ENCODE measurements around the gene KCNQ1. TPM values are rescaled to one million over a fixed set of nuclear protein-coding genes. Genes with fewer than 3 reads are reported as not detected.

Gene KCNQ1
- total and polyA plus RNA-seq, 2 of the 13 experiments (the other 11 are each of a cell fraction or from before 2014, with no cell fraction given), result 0.02 to 0.08 TPM

DNA sequence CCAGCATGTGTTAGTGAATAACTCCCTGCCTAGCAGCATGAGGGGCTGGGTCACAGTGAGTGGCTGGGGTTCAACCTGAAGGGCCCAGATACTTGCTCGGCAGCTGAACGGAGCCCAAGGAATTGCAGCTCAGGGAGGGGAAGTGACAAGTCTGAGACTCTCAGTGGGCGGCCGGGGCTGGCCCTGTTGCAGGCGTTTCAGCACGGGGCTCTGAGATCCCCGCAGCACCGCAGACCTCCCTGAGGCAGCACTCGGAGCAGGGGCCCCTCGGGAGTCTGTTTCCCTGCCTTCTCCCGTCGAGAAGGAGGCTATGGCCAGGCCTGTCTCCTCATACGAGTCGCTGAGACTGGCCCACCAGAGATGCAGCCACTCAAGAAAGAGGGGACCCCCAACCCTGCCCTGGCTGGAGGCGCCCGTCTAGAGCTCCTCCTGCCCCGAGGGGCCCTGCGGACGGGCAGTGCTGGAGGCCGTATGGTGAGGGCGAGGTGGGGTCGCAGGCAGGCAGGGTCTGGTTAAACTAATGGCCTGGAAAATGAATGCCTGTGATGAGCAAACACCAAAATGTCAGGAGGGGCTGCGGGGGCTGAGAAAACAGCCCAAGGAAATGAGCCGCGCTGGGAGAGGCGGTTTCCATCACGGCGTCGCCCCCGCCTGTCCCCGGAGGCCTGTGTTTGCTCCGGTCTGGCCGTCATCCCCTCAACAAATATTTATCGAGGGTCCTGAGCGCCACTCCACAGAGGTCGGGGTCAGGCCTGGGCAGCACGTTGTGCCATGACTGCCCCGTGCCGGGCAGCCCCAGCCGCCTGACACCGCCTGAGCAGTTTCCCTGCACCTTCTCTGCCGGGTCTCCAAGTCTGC is 35.0 kb upstream of the KCNQ1 start (continued):
- TF ChIP-seq, protein P1, sequence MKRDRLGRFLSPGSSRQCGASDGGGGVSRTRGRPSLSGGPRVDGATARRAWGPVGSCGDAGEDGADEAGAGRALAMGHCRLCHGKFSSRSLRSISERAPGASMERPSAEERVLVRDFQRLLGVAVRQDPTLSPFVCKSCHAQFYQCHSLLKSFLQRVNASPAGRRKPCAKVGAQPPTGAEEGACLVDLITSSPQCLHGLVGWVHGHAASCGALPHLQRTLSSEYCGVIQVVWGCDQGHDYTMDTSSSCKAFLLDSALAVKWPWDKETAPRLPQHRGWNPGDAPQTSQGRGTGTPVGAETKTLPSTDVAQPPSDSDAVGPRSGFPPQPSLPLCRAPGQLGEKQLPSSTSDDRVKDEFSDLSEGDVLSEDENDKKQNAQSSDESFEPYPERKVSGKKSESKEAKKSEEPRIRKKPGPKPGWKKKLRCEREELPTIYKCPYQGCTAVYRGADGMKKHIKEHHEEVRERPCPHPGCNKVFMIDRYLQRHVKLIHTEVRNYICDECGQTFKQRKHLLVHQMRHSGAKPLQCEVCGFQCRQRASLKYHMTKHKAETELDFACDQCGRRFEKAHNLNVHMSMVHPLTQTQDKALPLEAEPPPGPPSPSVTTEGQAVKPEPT (CRISPR knock-in tag; IDR thresholded peaks at IDR 0.05; ENCODE audit: low read depth), result 0 out of 2 replicates have a peak, but pooled peaks have one; percentile 32
- TF ChIP-seq ZNF20 (CRISPR knock-in tag; IDR thresholded peaks at IDR 0.05) (no peak), ZNF839 (CRISPR knock-in tag; IDR thresholded peaks at IDR 0.05; ENCODE audit: borderline replicate concordance) (no peak), YY1 (IDR thresholded peaks at IDR 0.05; ENCODE audit: insufficient read depth, insufficient replicate concordance, low read depth, low read length) (peak; percentile 15), ZSCAN9 (CRISPR knock-in tag; IDR thresholded peaks at IDR 0.05; ENCODE audit: borderline replicate concordance) (no peak), GZF1 (CRISPR knock-in tag; IDR thresholded peaks at IDR 0.05) (no peak), ZSCAN21 (CRISPR knock-in tag; IDR thresholded peaks at IDR 0.05; ENCODE audit: borderline replicate concordance) (0 out of 2 replicates have a peak, but pooled peaks have one; percentile 24), MAFF (IDR thresholded peaks at IDR 0.05; ENCODE audit: low read depth, low read length) (no peak), CBX1 (IDR thresholded peaks at IDR 0.05; ENCODE audit: low read depth) (no peak), PPARG (CRISPR knock-in tag; conservative IDR thresholded peaks at IDR 0.05) (peak; percentile 44; the same call in 1 of the 2 replicates), MED8 (CRISPR knock-in tag; IDR thresholded peaks at IDR 0.05; ENCODE audit: insufficient replicate concordance) (peak; percentile 19), RXRB (CRISPR knock-in tag; IDR thresholded peaks at IDR 0.05; ENCODE audit: borderline replicate concordance) (peak; percentile 80; the same call in 1 of the 2 replicates), ZIK1 (CRISPR knock-in tag; IDR thresholded peaks at IDR 0.05; ENCODE audit: borderline replicate concordance, low read depth) (no peak), ZNF672 (CRISPR knock-in tag; IDR thresholded peaks at IDR 0.05) (no peak), HOXD1 (CRISPR knock-in tag; IDR thresholded peaks at IDR 0.05) (peak; percentile 70; the same call in 1 of the 2 replicates), ZNF720 (CRISPR knock-in tag; IDR thresholded peaks at IDR 0.05) (no peak), CBX5 (CRISPR knock-in tag; IDR thresholded peaks at IDR 0.05; ENCODE audit: borderline replicate concordance) (peak; percentile 51; the same call in 1 of the 2 replicates), TOE1 (CRISPR knock-in tag; IDR thresholded peaks at IDR 0.05) (no peak), ZNF264 (CRISPR knock-in tag; IDR thresholded peaks at IDR 0.05) (no peak), KLF9 (CRISPR knock-in tag; IDR thresholded peaks at IDR 0.05; ENCODE audit: low read depth) (no peak), ZNF670 (CRISPR knock-in tag; IDR thresholded peaks at IDR 0.05; ENCODE audit: borderline replicate concordance) (no peak)
- TF ChIP-seq, protein P2, sequence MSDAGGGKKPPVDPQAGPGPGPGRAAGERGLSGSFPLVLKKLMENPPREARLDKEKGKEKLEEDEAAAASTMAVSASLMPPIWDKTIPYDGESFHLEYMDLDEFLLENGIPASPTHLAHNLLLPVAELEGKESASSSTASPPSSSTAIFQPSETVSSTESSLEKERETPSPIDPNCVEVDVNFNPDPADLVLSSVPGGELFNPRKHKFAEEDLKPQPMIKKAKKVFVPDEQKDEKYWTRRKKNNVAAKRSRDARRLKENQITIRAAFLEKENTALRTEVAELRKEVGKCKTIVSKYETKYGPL (CRISPR knock-in tag; IDR thresholded peaks at IDR 0.05), result no peak
- TF ChIP-seq, protein P3, sequence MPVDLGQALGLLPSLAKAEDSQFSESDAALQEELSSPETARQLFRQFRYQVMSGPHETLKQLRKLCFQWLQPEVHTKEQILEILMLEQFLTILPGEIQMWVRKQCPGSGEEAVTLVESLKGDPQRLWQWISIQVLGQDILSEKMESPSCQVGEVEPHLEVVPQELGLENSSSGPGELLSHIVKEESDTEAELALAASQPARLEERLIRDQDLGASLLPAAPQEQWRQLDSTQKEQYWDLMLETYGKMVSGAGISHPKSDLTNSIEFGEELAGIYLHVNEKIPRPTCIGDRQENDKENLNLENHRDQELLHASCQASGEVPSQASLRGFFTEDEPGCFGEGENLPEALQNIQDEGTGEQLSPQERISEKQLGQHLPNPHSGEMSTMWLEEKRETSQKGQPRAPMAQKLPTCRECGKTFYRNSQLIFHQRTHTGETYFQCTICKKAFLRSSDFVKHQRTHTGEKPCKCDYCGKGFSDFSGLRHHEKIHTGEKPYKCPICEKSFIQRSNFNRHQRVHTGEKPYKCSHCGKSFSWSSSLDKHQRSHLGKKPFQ (CRISPR knock-in tag; IDR thresholded peaks at IDR 0.05; ENCODE audit: insufficient replicate concordance), result no peak
- TF ChIP-seq, protein P4, sequence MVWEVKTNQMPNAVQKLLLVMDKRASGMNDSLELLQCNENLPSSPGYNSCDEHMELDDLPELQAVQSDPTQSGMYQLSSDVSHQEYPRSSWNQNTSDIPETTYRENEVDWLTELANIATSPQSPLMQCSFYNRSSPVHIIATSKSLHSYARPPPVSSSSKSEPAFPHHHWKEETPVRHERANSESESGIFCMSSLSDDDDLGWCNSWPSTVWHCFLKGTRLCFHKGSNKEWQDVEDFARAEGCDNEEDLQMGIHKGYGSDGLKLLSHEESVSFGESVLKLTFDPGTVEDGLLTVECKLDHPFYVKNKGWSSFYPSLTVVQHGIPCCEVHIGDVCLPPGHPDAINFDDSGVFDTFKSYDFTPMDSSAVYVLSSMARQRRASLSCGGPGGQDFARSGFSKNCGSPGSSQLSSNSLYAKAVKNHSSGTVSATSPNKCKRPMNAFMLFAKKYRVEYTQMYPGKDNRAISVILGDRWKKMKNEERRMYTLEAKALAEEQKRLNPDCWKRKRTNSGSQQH (CRISPR knock-in tag; IDR thresholded peaks at IDR 0.05; ENCODE audit: low read depth), result no peak
- TF ChIP-seq, protein P5, sequence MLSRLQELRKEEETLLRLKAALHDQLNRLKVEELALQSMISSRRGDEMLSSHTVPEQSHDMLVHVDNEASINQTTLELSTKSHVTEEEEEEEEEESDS (CRISPR knock-in tag; IDR thresholded peaks at IDR 0.05; ENCODE audit: borderline replicate concordance), result no peak

Data from HepG2 (cell line).